Measurements from ENCODE around the gene SPACA7. TPM values are rescaled to one million over a fixed set of nuclear protein-coding genes. Genes with fewer than 3 reads are reported as not detected.

Gene SPACA7
- total and polyA plus RNA-seq, 4 donors: not detected

GRCh38 chr13:112351825-112352224 is 24.3 kb upstream of the SPACA7 start:
- H3K27me3 ChIP-seq (ENCODE audit: control insufficient read depth in 4 of 4, insufficient read depth in 4 of 4, low read length in 3 of 4): peaks cover 0 to 5% (median 2%) of the 10 kb centered on the region in 4 donors
- no peak for DNase-seq (ENCODE audit: low spot score)
- H3K4me1 ChIP-seq (ENCODE audit: control insufficient read depth in 4 of 4, insufficient read depth in 4 of 4, low read length in 3 of 4): no peaks in the 10 kb centered on the region
- H3K4me3 ChIP-seq (ENCODE audit: low read depth in 1 of 3, low read length in 3 of 3): no peak overlapping the region
- H3K27ac ChIP-seq (ENCODE audit: low read depth in 1 of 2, low read length in 2 of 2): no peak overlapping the region
- WGBS: 36% methylated on average over 8 of the region's 8 CpGs
- H3K9me3 ChIP-seq (ENCODE audit: control insufficient read depth in 4 of 4, low read length in 3 of 4): no peaks in the 10 kb centered on the region
- no peak overlapping the region for H3K9ac ChIP-seq (ENCODE audit: low read depth in 1 of 2, low read length in 2 of 2)
- TF ChIP-seq ATF3 (IDR thresholded peaks at IDR 0.05): no peak
- TF ChIP-seq MAX (IDR thresholded peaks at IDR 0.05): no peak
- no peak for TF ChIP-seq HNF4G (IDR thresholded peaks at IDR 0.05)
- TF ChIP-seq HNF4A (conservative IDR thresholded peaks at IDR 0.05): no peak
- no peak for TF ChIP-seq FOXA2 (IDR thresholded peaks at IDR 0.05)
- TF ChIP-seq RAD21 (IDR thresholded peaks at IDR 0.05): no peak
- no peak for TF ChIP-seq SP1 (IDR thresholded peaks at IDR 0.05)
- H3K36me3 ChIP-seq (ENCODE audit: control insufficient read depth in 4 of 4, insufficient read depth in 3 of 4, low read depth in 1 of 4, low read length in 3 of 4): no peaks in the 10 kb centered on the region

- no peak overlapping the region for H3K27ac ChIP-seq (ENCODE audit: low read depth in 1 of 2, low read length in 2 of 2)
Observed at GRCh38 chr13:112353856-112354255, 22.3 kb upstream of the SPACA7 start.

GRCh38 chr13:112354330-112355273 is 21.6 kb upstream of the SPACA7 start:
- 83% methylated on average over 32 of the region's 32 CpGs for WGBS
- Histone ChIP-seq H3K4me3 (ENCODE audit: low read depth in 1 of 3, low read length in 3 of 3) (no peak overlapping the region), H3K9me3 (ENCODE audit: control insufficient read depth in 4 of 4, low read length in 3 of 4) (no peaks in the 10 kb centered on the region), H3K9ac (ENCODE audit: low read depth in 1 of 2, low read length in 2 of 2) (no peak overlapping the region), H3K27me3 (ENCODE audit: control insufficient read depth in 4 of 4, insufficient read depth in 4 of 4, low read length in 3 of 4) (peaks cover 0 to 3% (median 0%) of the 10 kb centered on the region in 4 donors), H3K27ac (ENCODE audit: low read depth in 1 of 2, low read length in 2 of 2) (no peak overlapping the region), H3K36me3 (ENCODE audit: control insufficient read depth in 4 of 4, insufficient read depth in 3 of 4, low read depth in 1 of 4, low read length in 3 of 4) (no peaks in the 10 kb centered on the region), H3K4me1 (ENCODE audit: control insufficient read depth in 4 of 4, insufficient read depth in 4 of 4, low read length in 3 of 4) (no peaks in the 10 kb centered on the region)
- TF ChIP-seq HNF4G (IDR thresholded peaks at IDR 0.05) (no peak), FOXA2 (IDR thresholded peaks at IDR 0.05) (no peak), FOXA1 (IDR thresholded peaks at IDR 0.05) (no peak), TAF1 (conservative IDR thresholded peaks at IDR 0.05) (no peak), EGR1 (IDR thresholded peaks at IDR 0.05; ENCODE audit: low read depth in 2 of 2) (no peak), GABPA (IDR thresholded peaks at IDR 0.05 in 1 of 2, conservative IDR thresholded peaks at IDR 0.05 in 1 of 2) (no peak), HNF4A (conservative IDR thresholded peaks at IDR 0.05) (no peak), RXRA (IDR thresholded peaks at IDR 0.05) (no peak)
- DNase-seq (ENCODE audit: low spot score): no peak

More at GRCh38 chr13:112353856-112354255, 22.3 kb upstream of the SPACA7 start:
- no peak overlapping the region for H3K4me3 ChIP-seq (ENCODE audit: low read depth in 1 of 3, low read length in 3 of 3)
- H3K27me3 ChIP-seq (ENCODE audit: control insufficient read depth in 4 of 4, insufficient read depth in 4 of 4, low read length in 3 of 4): peaks cover 0 to 3% (median 0%) of the 10 kb centered on the region in 4 donors
- no peaks in the 10 kb centered on the region for H3K36me3 ChIP-seq (ENCODE audit: control insufficient read depth in 4 of 4, insufficient read depth in 3 of 4, low read depth in 1 of 4, low read length in 3 of 4)
- TF ChIP-seq JUND (IDR thresholded peaks at IDR 0.05): no peak
- TF ChIP-seq FOXA2 (IDR thresholded peaks at IDR 0.05): no peak
- TF ChIP-seq CTCF (IDR thresholded peaks at IDR 0.05; ENCODE audit: low read depth, low read length, missing input control): no peak
- TF ChIP-seq TAF1 (conservative IDR thresholded peaks at IDR 0.05): no peak
- H3K9ac ChIP-seq (ENCODE audit: low read depth in 1 of 2, low read length in 2 of 2): no peak overlapping the region
- DNase-seq (ENCODE audit: low spot score): no peak
- H3K9me3 ChIP-seq (ENCODE audit: control insufficient read depth in 4 of 4, low read length in 3 of 4): no peaks in the 10 kb centered on the region
- WGBS: 87% methylated on average over 11 of the region's 11 CpGs
- no peaks in the 10 kb centered on the region for H3K4me1 ChIP-seq (ENCODE audit: control insufficient read depth in 4 of 4, insufficient read depth in 4 of 4, low read length in 3 of 4)
